Frontal cortex (tissue), 4 donors: Measurements from ENCODE around the gene KLHL3. TPM values are rescaled to one million over a fixed set of nuclear protein-coding genes. Genes with fewer than 3 reads are reported as not detected.

Source experiments
- DNase-seq, 2 donors: peaks; one replicate each; pipeline ENCODE4 v3.0.0; 2012; ENCODE audit warnings: low spot score in 2 of 2
- FAIRE-seq: peaks from 2 replicates; lab custom pipeline; 2012; peaks lifted over from hg19 to GRCh38; lab: Jason Lieb, UNC
- total RNA-seq: library from RNA; depleted of rRNA; stranded (reverse); fragments of >200 nt; gene quantifications from one replicate; pipeline ENCODE4 v1.2.3, GENCODE V29; 2014
- donor health status: control.
- donor health status: control.
- donor health status: control.

Gene KLHL3
- total RNA-seq, 1 donor from 2014 or later, result 13.0 TPM

GRCh38 chr5:137681191-137681590 lies 54.7 kb downstream of the KLHL3 start:
- FAIRE-seq, result no peak
- DNase-seq, result no peak

- no peak for FAIRE-seq
- DNase-seq, result no peak
Measured at GRCh38 chr5:137679910-137680309, 56.0 kb downstream of the KLHL3 start.

GRCh38 chr5:137679195-137679594 lies 56.7 kb downstream of the KLHL3 start:
- no peak for DNase-seq
- FAIRE-seq, result no peak

DNA sequence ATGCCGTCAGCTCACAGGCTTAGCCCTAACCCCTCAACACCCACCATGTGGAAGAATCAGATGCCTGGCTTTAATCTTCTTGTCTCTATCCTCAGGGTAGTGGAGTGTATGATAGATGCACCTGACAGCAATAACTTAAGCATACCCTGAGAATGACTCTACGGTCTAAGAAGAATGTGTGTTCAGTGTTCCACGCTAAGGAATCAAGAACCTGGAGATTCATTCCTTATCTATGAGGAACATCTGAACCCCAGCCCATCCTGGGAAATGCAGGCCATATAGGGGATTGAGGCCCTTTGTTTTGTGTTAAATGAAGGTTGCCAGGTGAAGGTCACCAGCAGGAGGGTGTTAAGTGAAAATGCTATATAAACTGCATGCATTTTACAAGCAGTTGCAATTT lies 63.0 kb downstream of the KLHL3 start:
- FAIRE-seq, result no peak

GRCh38 chr5:137672001-137672400 lies 63.9 kb downstream of the KLHL3 start:
- FAIRE-seq, result no peak
- no peak for DNase-seq

More for the DNA sequence above, 63.0 kb downstream of the KLHL3 start:
- no peak for DNase-seq

GRCh38 chr5:137669811-137670210 lies 66.1 kb downstream of the KLHL3 start:
- no peak for FAIRE-seq

GRCh38 chr5:137668637-137669036 lies 67.3 kb downstream of the KLHL3 start:
- no peak for DNase-seq
- FAIRE-seq, result no peak

More at GRCh38 chr5:137669811-137670210, 66.1 kb downstream of the KLHL3 start:
- DNase-seq, result no peak

DNA sequence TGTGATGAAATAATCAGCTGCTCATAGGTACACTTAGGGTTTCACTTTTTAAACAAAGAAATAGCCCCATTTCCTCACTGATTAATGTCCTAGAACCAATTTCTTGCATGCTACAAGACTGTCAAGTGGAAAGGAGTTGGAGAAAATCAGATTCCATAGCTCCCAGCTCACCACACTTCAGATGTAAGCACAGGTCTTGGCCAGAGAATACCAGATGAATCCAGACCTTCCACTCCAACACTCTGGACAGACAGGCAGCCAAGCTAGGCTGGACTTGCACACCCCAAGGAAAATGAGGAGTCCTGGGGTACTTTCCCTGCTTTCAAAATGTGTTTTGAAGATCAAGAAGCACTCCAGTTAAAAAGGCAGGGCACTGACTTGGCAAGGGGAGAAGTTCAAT lies 68.5 kb downstream of the KLHL3 start:
- FAIRE-seq (no peak), DNase-seq (no peak)

DNA sequence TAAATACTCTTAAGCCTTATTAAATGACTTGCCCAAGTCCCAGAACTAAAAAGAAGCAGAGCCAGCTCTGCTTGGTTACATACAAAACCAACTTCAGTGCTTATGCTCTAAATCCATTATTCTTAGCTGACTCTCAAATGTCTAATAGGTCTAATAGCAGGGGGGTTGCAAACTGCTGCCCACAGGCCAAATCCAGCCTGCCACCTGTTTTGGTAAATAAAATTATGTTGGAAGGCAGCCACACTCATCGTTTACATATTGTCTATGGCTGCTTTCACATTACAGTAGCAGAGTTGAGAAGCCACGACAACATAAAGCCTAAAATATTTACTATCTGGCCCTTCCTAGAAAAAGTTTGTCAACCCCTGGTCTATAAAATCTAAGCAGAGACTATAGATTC lies 69.0 kb downstream of the KLHL3 start:
- FAIRE-seq, result no peak
- no peak for DNase-seq

- FAIRE-seq (no peak), DNase-seq (no peak)
Measured at GRCh38 chr5:137666461-137666850, 69.4 kb downstream of the KLHL3 start.

- no peak for DNase-seq
Measured at GRCh38 chr5:137665678-137666460, 70.0 kb downstream of the KLHL3 start.

GRCh38 chr5:137660349-137660817 lies 75.5 kb downstream of the KLHL3 start:
- FAIRE-seq, result no peak

More at GRCh38 chr5:137665678-137666460, 70.0 kb downstream of the KLHL3 start:
- FAIRE-seq, result no peak

DNA sequence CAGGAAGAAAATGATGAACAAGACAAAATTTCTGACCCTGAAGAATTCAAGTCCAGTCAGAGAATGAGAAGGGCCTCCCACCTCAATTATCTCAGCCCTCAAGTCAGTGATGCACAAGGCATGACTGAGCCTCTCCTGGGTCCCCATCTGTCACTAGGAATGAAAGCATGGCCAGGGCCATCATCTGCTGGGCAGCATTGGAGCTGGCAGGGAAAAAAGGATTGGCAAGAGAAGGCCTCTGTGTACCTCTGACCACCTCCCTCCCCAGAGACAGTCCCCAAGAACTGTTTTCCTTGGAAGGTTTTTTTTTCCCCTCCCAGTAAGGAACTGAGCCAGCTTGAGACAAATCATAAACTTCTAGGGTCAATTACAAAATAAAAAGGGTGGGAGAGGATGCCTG lies 76.7 kb downstream of the KLHL3 start:
- FAIRE-seq, result no peak
- no peak for DNase-seq

More at GRCh38 chr5:137660349-137660817, 75.5 kb downstream of the KLHL3 start:
- peak; percentile 16 to 41 for DNase-seq

DNA sequence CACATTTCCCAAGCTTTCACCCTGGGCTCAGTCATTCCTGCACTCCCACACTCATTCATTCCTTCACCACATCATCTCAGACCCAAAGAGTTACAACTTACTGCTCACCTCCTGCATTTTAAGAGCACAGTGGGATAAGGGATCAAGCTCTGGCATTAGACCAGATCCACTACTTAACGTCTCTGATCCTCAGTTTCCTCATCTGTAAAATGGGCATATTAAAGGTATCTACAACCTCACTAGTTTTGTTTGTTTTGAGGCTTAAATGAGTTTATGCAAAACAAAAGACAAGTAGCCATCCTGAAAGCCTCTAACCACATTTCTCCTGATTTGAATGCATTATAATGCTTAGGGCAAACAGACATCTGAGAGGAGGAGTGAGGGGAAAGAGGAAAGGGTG lies 77.6 kb downstream of the KLHL3 start:
- FAIRE-seq (no peak), DNase-seq (no peak)

- DNase-seq, result no peak
- no peak for FAIRE-seq
Measured at GRCh38 chr5:137657073-137657472, 78.8 kb downstream of the KLHL3 start.

DNA sequence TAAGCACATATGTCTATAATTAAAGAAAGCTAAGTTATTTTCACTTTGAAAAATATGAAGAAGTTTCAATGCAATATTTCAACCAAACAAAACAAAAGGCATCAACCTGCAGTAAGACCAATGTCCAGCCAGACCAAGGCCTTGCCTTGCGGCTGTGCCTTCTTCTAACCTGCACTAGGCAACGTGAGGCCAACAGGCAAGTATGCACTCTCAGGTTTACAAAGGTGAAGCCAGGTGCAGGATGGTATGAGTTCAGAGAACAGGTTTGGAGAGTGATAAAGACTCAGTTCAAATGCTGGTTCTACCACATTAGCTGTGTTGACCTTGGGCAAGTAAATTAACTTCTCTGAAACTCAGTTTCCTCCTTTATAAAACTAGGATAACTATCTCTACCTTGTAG lies 79.3 kb downstream of the KLHL3 start:
- DNase-seq, result no peak
- FAIRE-seq, result no peak

DNA sequence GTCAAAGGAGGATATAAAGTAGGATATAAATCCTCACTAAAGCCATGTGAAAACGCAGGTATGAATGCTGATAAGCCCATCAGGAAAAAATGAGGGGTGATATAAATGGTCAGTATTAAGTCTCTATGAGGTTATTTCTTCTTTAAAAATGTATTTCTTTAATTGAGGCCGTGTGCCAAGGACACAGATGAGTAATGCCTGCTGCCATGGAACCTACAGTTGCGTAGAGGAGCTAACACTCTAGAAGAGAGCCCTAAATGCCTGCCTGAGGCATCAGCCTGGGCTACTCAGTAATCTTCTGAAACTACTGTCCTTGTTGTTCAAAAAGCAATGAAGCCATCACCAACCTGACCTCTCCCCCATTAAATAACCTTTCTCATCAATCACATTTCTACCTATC lies 84.9 kb downstream of the KLHL3 start:
- FAIRE-seq (no peak), DNase-seq (no peak)

- no peak for FAIRE-seq
- DNase-seq, result no peak
Measured at GRCh38 chr5:137649228-137649935, 86.5 kb downstream of the KLHL3 start.

GRCh38 chr5:137648361-137648760 lies 87.5 kb downstream of the KLHL3 start:
- no peak for FAIRE-seq

DNA sequence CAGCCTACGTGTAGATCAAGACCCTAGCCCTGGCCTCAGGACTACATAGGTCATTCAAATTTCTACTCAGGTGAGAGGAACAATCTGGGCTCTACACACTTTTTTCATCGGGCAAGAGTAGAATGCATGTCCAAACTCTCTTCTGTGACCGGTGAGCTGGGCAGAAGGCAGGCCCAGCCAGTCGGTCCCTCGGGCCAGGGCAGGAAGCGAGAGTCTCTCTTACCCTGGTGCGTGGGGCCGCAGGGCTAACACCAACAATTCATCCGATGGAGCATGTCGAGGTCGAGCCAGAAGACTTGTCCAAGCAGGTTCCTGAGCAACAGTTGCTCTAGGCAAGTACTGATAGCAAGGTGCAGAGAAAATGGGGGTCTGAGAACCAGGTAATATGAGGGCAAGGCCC lies 88.5 kb downstream of the KLHL3 start:
- DNase-seq, result no peak
- no peak for FAIRE-seq

More at GRCh38 chr5:137648361-137648760, 87.5 kb downstream of the KLHL3 start:
- peak in 1 of 2 donors; percentile 37 for DNase-seq

- no peak for FAIRE-seq
- DNase-seq, result no peak
Measured at GRCh38 chr5:137646761-137647160, 89.1 kb downstream of the KLHL3 start.
